ENCODE measurements around the gene FTO.

Gene FTO

DNA sequence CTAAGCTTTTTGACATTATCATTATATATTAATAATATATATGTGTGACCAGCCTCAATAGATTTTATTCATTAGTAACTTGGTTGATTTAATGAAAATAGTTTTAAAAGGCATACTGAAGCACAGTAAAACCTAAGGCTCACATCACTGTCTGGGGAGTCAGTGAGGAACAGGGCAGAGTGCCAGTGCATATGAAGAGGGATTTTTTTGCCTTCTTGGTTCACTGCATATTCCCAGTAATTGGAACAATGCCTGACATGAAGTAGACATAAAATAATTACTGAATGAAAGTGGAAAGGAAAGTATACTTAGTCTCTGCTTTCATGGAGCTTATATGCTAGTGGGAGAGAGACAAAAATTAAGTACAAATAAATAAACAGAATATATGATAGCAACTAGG, 81.1 kb downstream of the FTO start:
- CTCF ChIA-PET, result interaction anchor here (1.8 to 2.2 kb wide), 2 partner anchors 9 to 12 kb away, joined by 6 to 8 read pairs; no protein-coding TSS in a partner anchor
- no peak overlapping the region for H3K4me3 ChIP-seq (ENCODE audit: low read depth, low read length)
- DNase-seq (ENCODE audit: low read depth, low spot score), result peak; percentile 29
- TF ChIP-seq, protein P1, sequence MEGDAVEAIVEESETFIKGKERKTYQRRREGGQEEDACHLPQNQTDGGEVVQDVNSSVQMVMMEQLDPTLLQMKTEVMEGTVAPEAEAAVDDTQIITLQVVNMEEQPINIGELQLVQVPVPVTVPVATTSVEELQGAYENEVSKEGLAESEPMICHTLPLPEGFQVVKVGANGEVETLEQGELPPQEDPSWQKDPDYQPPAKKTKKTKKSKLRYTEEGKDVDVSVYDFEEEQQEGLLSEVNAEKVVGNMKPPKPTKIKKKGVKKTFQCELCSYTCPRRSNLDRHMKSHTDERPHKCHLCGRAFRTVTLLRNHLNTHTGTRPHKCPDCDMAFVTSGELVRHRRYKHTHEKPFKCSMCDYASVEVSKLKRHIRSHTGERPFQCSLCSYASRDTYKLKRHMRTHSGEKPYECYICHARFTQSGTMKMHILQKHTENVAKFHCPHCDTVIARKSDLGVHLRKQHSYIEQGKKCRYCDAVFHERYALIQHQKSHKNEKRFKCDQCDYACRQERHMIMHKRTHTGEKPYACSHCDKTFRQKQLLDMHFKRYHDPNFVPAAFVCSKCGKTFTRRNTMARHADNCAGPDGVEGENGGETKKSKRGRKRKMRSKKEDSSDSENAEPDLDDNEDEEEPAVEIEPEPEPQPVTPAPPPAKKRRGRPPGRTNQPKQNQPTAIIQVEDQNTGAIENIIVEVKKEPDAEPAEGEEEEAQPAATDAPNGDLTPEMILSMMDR (IDR thresholded peaks at IDR 0.05; ENCODE audit: insufficient read depth, low read length, missing control alignments), result no peak
- POLR2A ChIA-PET, result interaction anchor here (0.6 kb wide), 1 partner anchor 73 kb away, joined by 3 read pairs; no protein-coding TSS in a partner anchor

DNA sequence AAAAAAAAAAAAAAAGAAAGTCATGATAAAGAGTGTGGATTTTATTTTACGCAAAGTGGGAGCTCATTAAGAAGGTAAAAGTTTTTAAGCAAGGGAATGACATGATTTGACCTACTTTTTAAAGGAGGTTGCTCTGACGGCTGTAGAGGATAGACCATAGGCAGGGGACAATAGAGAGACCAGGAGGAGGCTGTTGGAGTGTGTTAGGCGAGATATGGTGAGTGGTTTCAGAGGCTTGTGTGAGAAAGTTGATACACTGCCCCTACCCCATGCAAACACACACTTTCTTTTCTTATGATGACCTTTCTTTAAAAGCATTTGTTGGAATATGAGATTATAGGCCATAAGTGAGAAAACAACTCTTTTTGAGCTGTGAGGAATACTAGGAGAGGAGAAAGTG, 82.0 kb downstream of the FTO start:
- no peak overlapping the region for H3K4me3 ChIP-seq (ENCODE audit: low read depth, low read length)
- TF ChIP-seq, protein P1 (IDR thresholded peaks at IDR 0.05; ENCODE audit: insufficient read depth, low read length, missing control alignments), result no peak
- DNase-seq (ENCODE audit: low read depth, low spot score), result no peak
- ChIA-PET POLR2A (no interaction called here), CTCF (interaction anchor here (1.0 to 2.2 kb wide), 3 partner anchors 10 to 16 kb away, joined by 3 to 8 read pairs (median 6); no protein-coding TSS in a partner anchor)

DNA sequence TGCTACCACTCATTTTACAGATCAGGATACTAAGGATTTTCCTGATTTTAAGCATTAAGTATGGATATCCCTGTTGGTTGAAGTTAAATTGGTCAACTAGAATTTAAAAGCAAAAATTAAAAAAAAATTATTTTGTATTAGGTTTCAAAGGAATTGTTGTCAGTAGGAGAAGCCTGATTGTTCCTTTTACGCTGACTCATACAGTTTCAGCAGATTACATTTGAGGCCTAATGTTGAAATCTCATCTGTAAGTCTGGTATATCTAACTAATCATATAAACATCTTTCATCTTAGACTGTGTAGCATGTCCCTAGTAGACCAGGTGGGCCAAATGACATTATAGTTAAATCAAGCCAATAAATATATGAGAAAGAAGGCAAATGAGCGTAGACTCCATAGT, 83.5 kb downstream of the FTO start:
- POLR2A ChIA-PET, result no interaction called here
- CTCF ChIA-PET, result no interaction called here
- DNase-seq (ENCODE audit: low read depth, low spot score), result no peak
- H3K4me3 ChIP-seq (ENCODE audit: low read depth, low read length), result no peak overlapping the region
- TF ChIP-seq, protein P1 (IDR thresholded peaks at IDR 0.05; ENCODE audit: insufficient read depth, low read length, missing control alignments), result no peak

- H3K4me3 ChIP-seq (ENCODE audit: low read depth, low read length), result no peak overlapping the region
- TF ChIP-seq, protein P1 (IDR thresholded peaks at IDR 0.05; ENCODE audit: insufficient read depth, low read length, missing control alignments), result no peak
- POLR2A ChIA-PET, result interaction anchor here (0.5 to 0.8 kb wide), 2 partner anchors 286 to 1147 kb away, joined by 3 read pairs; partner anchors contain the start of gene AKTIP
- CTCF ChIA-PET, result interaction anchor here (2.2 kb wide), 1 partner anchor 16 kb away, joined by 6 read pairs; no protein-coding TSS in a partner anchor
- DNase-seq (ENCODE audit: low read depth, low spot score), result peak; percentile 88
These were observed 85.2 kb downstream of the FTO start for GRCh38 chr16:53789137-53789536.

- TF ChIP-seq, protein P1 (IDR thresholded peaks at IDR 0.05; ENCODE audit: insufficient read depth, low read length, missing control alignments), result no peak
- DNase-seq (ENCODE audit: low read depth, low spot score), result no peak
- H3K4me3 ChIP-seq (ENCODE audit: low read depth, low read length), result no peak overlapping the region
- ChIA-PET POLR2A (no interaction called here), CTCF (no interaction called here)
These were observed 88.4 kb downstream of the FTO start for GRCh38 chr16:53792161-53792951.

DNA sequence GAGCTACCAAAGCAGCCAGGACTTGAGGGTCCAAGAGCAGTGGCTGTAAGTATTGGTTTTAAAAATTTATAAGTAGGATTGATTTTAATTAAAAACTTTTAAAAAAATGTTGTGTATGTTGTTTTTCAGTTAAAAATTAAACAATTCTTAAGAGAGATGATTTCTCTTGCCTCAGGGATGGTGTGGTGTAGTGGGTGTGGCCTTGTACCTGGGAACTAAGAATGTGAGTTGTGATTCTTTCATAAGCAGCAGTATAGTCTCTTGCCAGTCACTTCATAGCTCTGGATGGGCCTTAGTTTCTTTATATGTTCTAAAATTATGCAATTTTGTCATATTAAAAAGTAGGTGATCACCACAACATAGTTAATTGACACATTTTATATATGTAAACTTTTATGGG, 99.5 kb downstream of the FTO start:
- ChIA-PET CTCF (interaction anchor here (1.0 kb wide), 1 partner anchor 11 kb away, joined by 3 read pairs; no protein-coding TSS in a partner anchor), POLR2A (no interaction called here)
- DNase-seq (ENCODE audit: low read depth, low spot score), result no peak
- TF ChIP-seq, protein P1 (IDR thresholded peaks at IDR 0.05; ENCODE audit: insufficient read depth, low read length, missing control alignments), result no peak
- H3K4me3 ChIP-seq (ENCODE audit: low read depth, low read length), result no peak overlapping the region
